Measurements from ENCODE around the gene FAM8A1. TPM values are rescaled to one million over a fixed set of nuclear protein-coding genes. Genes with fewer than 3 reads are reported as not detected.
"Not testable (repeated sequence)": the region's sequence is repeated elsewhere in the genome, so short reads cannot be mapped to it uniquely, and the experiment has no call there.

The FAM8A1 gene
- total and polyA plus RNA-seq, 8 donors, result 4.7 to 15.9 (median 11.3) TPM

GRCh38 chr6:17583811-17584210, 16.3 kb upstream of the FAM8A1 start:
- Histone ChIP-seq H3K9me3 (no peaks in the 10 kb centered on the region), H3K27me3 (no peaks in the 10 kb centered on the region), H3K36me3 (no peaks in the 10 kb centered on the region), H3K4me1 (no peaks in the 10 kb centered on the region), H3K4me3 (no peak overlapping the region), H3K27ac (peak overlapping the region in 1 of 4 donors; percentile 31)
- ATAC-seq (peak in 1 of 4 donors; percentile 1), FAIRE-seq (no peak), DNase-seq (no peak)
- TF ChIP-seq CTCF (IDR thresholded peaks at IDR 0.05), result no peak
- intact Hi-C loops (cut with DNase I), result loop anchor here (5.0 to 10.0 kb wide), 2 partner anchors 427 to 429 kb away; no protein-coding TSS in a partner anchor
- WGBS, 2 donors, result 15 to 18% methylated on average over 5 of the region's 5 CpGs

- TF ChIP-seq CTCF (IDR thresholded peaks at IDR 0.05), result peak; percentile 15 to 59 (median 48)
- H3K36me3 ChIP-seq, result no peaks in the 10 kb centered on the region
- H3K27ac ChIP-seq, result peak overlapping the region in 1 of 4 donors; percentile 31
- H3K9me3 ChIP-seq, result no peaks in the 10 kb centered on the region
- 3 to 6% methylated on average over 7 of the region's 7 CpGs for WGBS, 2 donors
- H3K4me1 ChIP-seq, result no peaks in the 10 kb centered on the region
- peak overlapping the region in 1 of 4 donors; percentile 16 for H3K4me3 ChIP-seq
- DNase-seq, result peak in 3 of 6 donors; percentile 35 to 37 (median 36)
- intact Hi-C loops (cut with DNase I), result loop anchor here (5.0 to 10.0 kb wide), 2 partner anchors 427 to 430 kb away; no protein-coding TSS in a partner anchor
- ATAC-seq, result peak; percentile 72 to 92 (median 86)
- H3K27me3 ChIP-seq, result no peaks in the 10 kb centered on the region
- FAIRE-seq, result peak; percentile 91
These were observed 15.8 kb upstream of the FAM8A1 start for GRCh38 chr6:17584241-17584803.

GRCh38 chr6:17585766-17586490, 14.2 kb upstream of the FAM8A1 start:
- Histone ChIP-seq H3K4me3 (no peak overlapping the region), H3K9me3 (no peaks in the 10 kb centered on the region), H3K27ac (no peak overlapping the region), H3K4me1 (no peaks in the 10 kb centered on the region), H3K27me3 (no peaks in the 10 kb centered on the region), H3K36me3 (no peaks in the 10 kb centered on the region)
- WGBS, 2 donors, result 57 to 65% methylated on average over 7 of the region's 7 CpGs
- no peak for FAIRE-seq
- peak in 3 of 4 donors; percentile 11 to 49 (median 24) for ATAC-seq
- no peak for DNase-seq
- peak in 1 of 4 donors; percentile 14 for TF ChIP-seq CTCF (IDR thresholded peaks at IDR 0.05)
- intact Hi-C loops (cut with DNase I), result loop anchor here in 1 of 3 donors (10.0 kb wide), 1 partner anchor 431 kb away; no protein-coding TSS in a partner anchor

GRCh38 chr6:17586623-17587022, 13.5 kb upstream of the FAM8A1 start:
- FAIRE-seq, result not testable (repeated sequence)
- intact Hi-C loops (cut with DNase I), result loop anchor here in 1 of 3 donors (10.0 kb wide), 1 partner anchor 432 kb away; no protein-coding TSS in a partner anchor
- 85 to 92% methylated on average over 13 of the region's 13 CpGs for WGBS, 2 donors

GRCh38 chr6:17588011-17588410, 12.1 kb upstream of the FAM8A1 start:
- no peak overlapping the region for H3K27ac ChIP-seq
- DNase-seq (no peak), ATAC-seq (no peak), FAIRE-seq (no peak)
- no peaks in the 10 kb centered on the region for H3K36me3 ChIP-seq
- no peaks in the 10 kb centered on the region for H3K4me1 ChIP-seq
- TF ChIP-seq CTCF (IDR thresholded peaks at IDR 0.05), result no peak
- no peak overlapping the region for H3K4me3 ChIP-seq
- H3K27me3 ChIP-seq, result no peaks in the 10 kb centered on the region
- 61 to 71% methylated on average over 6 of the region's 6 CpGs for WGBS, 2 donors
- H3K9me3 ChIP-seq, result no peaks in the 10 kb centered on the region
- intact Hi-C loops (cut with DNase I), result loop anchor here in 1 of 3 donors (10.0 kb wide), 1 partner anchor 433 kb away; no protein-coding TSS in a partner anchor

More at GRCh38 chr6:17586623-17587022, 13.5 kb upstream of the FAM8A1 start:
- not testable (repeated sequence) for H3K9me3 ChIP-seq, ATAC-seq, DNase-seq, H3K4me3 ChIP-seq, H3K27ac ChIP-seq, H3K36me3 ChIP-seq, H3K27me3 ChIP-seq, H3K4me1 ChIP-seq
